Activated B cell treated with CpG ODN at 0.5 μM for 24 hours (primary cell): ENCODE results near the gene RB1. TPM values are rescaled to one million over a fixed set of nuclear protein-coding genes. Genes with fewer than 3 reads are reported as not detected.
A peak's percentile ranks its signal among the peaks of the same experiment; 100 is the strongest.

Source experiments
- ATAC-seq: fragments of 200-7000 bp; cut with Tn5 transposase; one replicate; pipeline ENCODE4 v1.10.0; 2021; ENCODE audit warnings: low read depth, mild to moderate bottlenecking, moderate library complexity
- CTCF ChIA-PET: fragments of 350-600 bp; sonication (Branson Sonifier 250); formaldehyde crosslinking; loops from one replicate; lab custom pipeline; 2021; ENCODE audit warnings: antibody characterized with exemption; lab: Charles Lee
- POLR2A ChIA-PET: fragments of 350-600 bp; sonication (Branson Sonifier 250); formaldehyde crosslinking; loops from one replicate; lab custom pipeline; 2021; ENCODE audit warnings: antibody characterized with exemption; lab: Charles Lee
- DNase-seq: peaks from one replicate; pipeline ENCODE4 v3.0.0; 2022
- H3K27ac Mint-ChIP-seq: one replicate; pipeline ENCODE4 v1.8.0; 2020; ENCODE audit warnings: mixed read lengths
- H3K27me3 Mint-ChIP-seq: one replicate; pipeline ENCODE4 v1.8.0; 2021; ENCODE audit warnings: mixed read lengths
- H3K36me3 Mint-ChIP-seq: one replicate; pipeline ENCODE4 v1.8.0; 2021; ENCODE audit warnings: low read depth, mixed read lengths
- H3K4me1 Mint-ChIP-seq: one replicate; pipeline ENCODE4 v1.8.0; 2021; ENCODE audit warnings: mixed read lengths
- H3K4me3 Mint-ChIP-seq: one replicate; pipeline ENCODE4 v1.8.0; 2020; ENCODE audit warnings: mild to moderate bottlenecking, mixed read lengths
- H3K9me3 Mint-ChIP-seq: one replicate; pipeline ENCODE4 v1.8.0; 2020; ENCODE audit warnings: mixed read lengths
- CTCF ChIP-seq: fragments of 200-600 bp; IDR thresholded peaks from one replicate; pipeline ENCODE4 v1.8.0; 2022; ENCODE audit warnings: antibody characterized with exemption, mild to moderate bottlenecking
- intact Hi-C: fragments of 100-400 bp; cut with micrococcal nuclease; formaldehyde crosslinking; loops from one replicate; pipeline ENCODE4 v1.15.1; 2024
- total RNA-seq: library from RNA; stranded (reverse); gene quantifications from 2 replicates; pipeline ENCODE4 v1.2.3, GENCODE V29; 2022

RB1 gene
- total RNA-seq, 1 donor from 2014 or later: 70.5 TPM

- CTCF ChIA-PET: interaction anchor here (0.9 kb wide), 1 partner anchor 95 kb away, joined by 3 read pairs; no protein-coding TSS in a partner anchor
- no peak for DNase-seq
- ATAC-seq: no peak
These were observed 225.2 kb downstream of the RB1 start for GRCh38 chr13:48528720-48529119.

DNA sequence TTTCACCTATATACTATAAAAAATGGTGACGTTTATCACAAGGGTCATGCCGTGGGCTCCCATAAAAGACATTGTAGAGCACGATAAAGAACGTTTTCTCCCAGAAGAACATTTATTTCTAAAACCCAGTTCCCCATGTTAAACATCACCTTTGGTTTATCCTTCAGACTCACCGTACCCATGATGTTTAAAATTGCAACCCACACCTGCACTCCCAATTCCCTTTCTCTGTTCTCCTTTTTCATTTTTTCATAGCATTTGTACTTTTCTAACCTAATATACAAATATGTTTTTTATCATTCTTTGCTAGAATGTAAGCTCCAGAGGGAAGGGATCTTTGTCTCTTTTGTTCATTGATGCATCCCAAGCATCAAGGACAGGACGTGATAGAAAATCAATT is 227.3 kb downstream of the RB1 start:
- H3K36me3 Mint-ChIP-seq: peaks cover 4% of the 10 kb centered on the region
- CTCF ChIA-PET: no interaction called here
- no peak for TF ChIP-seq CTCF
- H3K4me1 Mint-ChIP-seq: peaks cover 20% of the 10 kb centered on the region
- no peaks in the 10 kb centered on the region for H3K9me3 Mint-ChIP-seq
- DNase-seq: no peak
- no peak for ATAC-seq
- H3K27ac Mint-ChIP-seq: peak overlapping the region; percentile 42
- intact Hi-C loops: no loop called here
- H3K27me3 Mint-ChIP-seq: peaks cover 4% of the 10 kb centered on the region
- H3K4me3 Mint-ChIP-seq: peak overlapping the region; percentile 95
- POLR2A ChIA-PET: no interaction called here

More at GRCh38 chr13:48528720-48529119, 225.2 kb downstream of the RB1 start:
- H3K9me3 Mint-ChIP-seq: no peaks in the 10 kb centered on the region
- no peak overlapping the region for H3K4me3 Mint-ChIP-seq
- H3K4me1 Mint-ChIP-seq: peaks cover 20% of the 10 kb centered on the region
- intact Hi-C loops: no loop called here
- H3K27ac Mint-ChIP-seq: no peak overlapping the region
- no peaks in the 10 kb centered on the region for H3K27me3 Mint-ChIP-seq
- POLR2A ChIA-PET: interaction anchor here (0.5 kb wide), 1 partner anchor 42 kb away, joined by 3 read pairs; no protein-coding TSS in a partner anchor
- H3K36me3 Mint-ChIP-seq: peaks cover 4% of the 10 kb centered on the region
- TF ChIP-seq CTCF: no peak

Other genes with a start within 250 kb of the RB1 start
- gene MED4, start 208.6 kb upstream of the RB1 start, total RNA-seq: 50.4 and 51.9 TPM in 2 replicates
- gene ITM2B, start 70.5 kb upstream of the RB1 start, total RNA-seq: 102 and 114 TPM in 2 replicates
- 0.15 TPM in 1 of 2 replicates, not detected in the other for gene LPAR6, start 109.4 kb downstream of the RB1 start, total RNA-seq
- gene RCBTB2, start 229.3 kb downstream of the RB1 start, total RNA-seq: 2.3 and 2.4 TPM in 2 replicates